Thyroid gland (tissue), 4 donors: ENCODE data around the gene NPAS2.

Experiments used
- POLR2A ChIP-seq, 2 donors: fragments of 450-650 bp; IDR thresholded peaks; one replicate each; pipeline ENCODE4 v1.6.1; 2017; ENCODE audit warnings: antibody characterized with exemption in 2 of 2, mild to moderate bottlenecking in 2 of 2, moderate library complexity in 1 of 2
- TF ChIP-seq, protein P1 (sequence below), 6 experiments: fragments of 200-600 bp in 3 of 6; fragments of 450-650 bp in 3 of 6; sonication (generic) in 3 of 6; IDR thresholded peaks; one replicate each; pipeline ENCODE4 v1.5.1; 2016 to 2019; ENCODE audit warnings: antibody characterized with exemption in 6 of 6, mild to moderate bottlenecking in 2 of 6, inconsistent platforms in 1 of 6, moderate library complexity in 1 of 6

GRCh38 chr2:100853909-100854810 lies 34.2 kb downstream of the NPAS2 start:
- TF ChIP-seq POLR2A (IDR thresholded peaks at IDR 0.05) = no peak
- TF ChIP-seq, protein P1, sequence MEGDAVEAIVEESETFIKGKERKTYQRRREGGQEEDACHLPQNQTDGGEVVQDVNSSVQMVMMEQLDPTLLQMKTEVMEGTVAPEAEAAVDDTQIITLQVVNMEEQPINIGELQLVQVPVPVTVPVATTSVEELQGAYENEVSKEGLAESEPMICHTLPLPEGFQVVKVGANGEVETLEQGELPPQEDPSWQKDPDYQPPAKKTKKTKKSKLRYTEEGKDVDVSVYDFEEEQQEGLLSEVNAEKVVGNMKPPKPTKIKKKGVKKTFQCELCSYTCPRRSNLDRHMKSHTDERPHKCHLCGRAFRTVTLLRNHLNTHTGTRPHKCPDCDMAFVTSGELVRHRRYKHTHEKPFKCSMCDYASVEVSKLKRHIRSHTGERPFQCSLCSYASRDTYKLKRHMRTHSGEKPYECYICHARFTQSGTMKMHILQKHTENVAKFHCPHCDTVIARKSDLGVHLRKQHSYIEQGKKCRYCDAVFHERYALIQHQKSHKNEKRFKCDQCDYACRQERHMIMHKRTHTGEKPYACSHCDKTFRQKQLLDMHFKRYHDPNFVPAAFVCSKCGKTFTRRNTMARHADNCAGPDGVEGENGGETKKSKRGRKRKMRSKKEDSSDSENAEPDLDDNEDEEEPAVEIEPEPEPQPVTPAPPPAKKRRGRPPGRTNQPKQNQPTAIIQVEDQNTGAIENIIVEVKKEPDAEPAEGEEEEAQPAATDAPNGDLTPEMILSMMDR (IDR thresholded peaks at IDR 0.05) = no peak
